ENCODE results near the gene SHISA5. TPM values are rescaled to one million over a fixed set of nuclear protein-coding genes. Genes with fewer than 3 reads are reported as not detected.

SHISA5 gene
- total and polyA plus RNA-seq, 2 experiments from 2014 or later, result 146 to 166 TPM

DNA sequence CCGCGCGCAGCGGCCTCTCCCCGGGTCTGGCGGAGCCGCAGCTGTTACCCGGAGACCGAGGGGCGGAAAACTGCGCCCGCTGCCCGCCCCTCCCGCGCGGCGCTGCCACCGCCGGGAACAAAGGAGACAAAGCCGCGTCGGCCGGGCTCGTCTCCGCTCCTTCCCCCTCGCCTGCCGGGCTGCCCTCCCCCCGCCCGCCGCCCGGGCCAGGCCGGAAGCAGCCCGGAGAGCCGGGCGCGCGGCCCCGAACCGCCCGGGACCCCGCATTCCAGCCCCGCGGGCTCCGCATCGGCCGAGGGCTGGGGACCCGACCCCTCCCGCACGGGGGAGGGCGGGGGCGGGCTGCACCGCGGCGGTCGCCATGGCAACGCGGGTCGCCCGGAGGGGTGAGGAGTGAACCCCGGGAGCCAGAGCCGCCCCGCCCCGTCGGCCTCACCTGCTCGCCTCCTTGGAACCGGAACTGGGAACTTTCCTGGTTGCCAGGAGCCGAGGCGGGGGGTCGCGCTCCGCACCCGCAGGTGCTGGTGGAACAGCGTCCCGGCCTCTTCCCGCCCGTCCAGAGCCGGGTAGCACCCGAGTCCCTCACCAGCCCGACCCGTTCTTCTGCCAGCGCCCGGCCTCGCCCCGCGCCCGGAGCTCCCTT lies 74.5 kb downstream of the SHISA5 start:
- peaks cover 53% of the 10 kb centered on the region for H3K79me2 ChIP-seq (replicated peaks; ENCODE audit: insufficient read depth)
- H3K27ac ChIP-seq (ENCODE audit: low read depth), result peak overlapping the region; percentile 99
- Mint-ChIP-seq H3K36me3 (ENCODE audit: low read depth) (peaks cover 52% of the 10 kb centered on the region), H3K4me1 (peaks cover 61% of the 10 kb centered on the region), H3K4me3 (peak overlapping the region; percentile 88), H3K9me3 (peaks cover 3% of the 10 kb centered on the region; the same call in 1 of the 3 replicates), H3K27me3 (ENCODE audit: insufficient read depth, low read depth, poor library complexity) (peaks cover 14% of the 10 kb centered on the region), H3K27ac (peak overlapping the region; percentile 97)
- DNase-seq (ENCODE audit: low spot score) (peak; percentile 83), ATAC-seq (peak; percentile 39)
- peak overlapping the region; percentile 86 for H3K4me2 ChIP-seq
- peaks cover 10% of the 10 kb centered on the region for H3K36me3 ChIP-seq (ENCODE audit: insufficient read depth)
- no peak overlapping the region for H2AFZ ChIP-seq
- H3K9me2 ChIP-seq (ENCODE audit: insufficient read depth), result no peaks in the 10 kb centered on the region
- peaks cover 33% of the 10 kb centered on the region for H3F3A ChIP-seq (replicated peaks; ENCODE audit: low read depth)
- H3K27me3 ChIP-seq (ENCODE audit: insufficient read depth), result no peaks in the 10 kb centered on the region
- H4K20me1 ChIP-seq (replicated peaks; ENCODE audit: insufficient read depth), result peaks cover 17% of the 10 kb centered on the region
- H3K4me3 ChIP-seq, result peak overlapping the region; percentile 84
- no peak; the same call in 1 of the 2 replicates for TF ChIP-seq POLR2AphosphoS5 (IDR thresholded peaks at IDR 0.05; ENCODE audit: low read depth)
- TF ChIP-seq, protein P1, sequence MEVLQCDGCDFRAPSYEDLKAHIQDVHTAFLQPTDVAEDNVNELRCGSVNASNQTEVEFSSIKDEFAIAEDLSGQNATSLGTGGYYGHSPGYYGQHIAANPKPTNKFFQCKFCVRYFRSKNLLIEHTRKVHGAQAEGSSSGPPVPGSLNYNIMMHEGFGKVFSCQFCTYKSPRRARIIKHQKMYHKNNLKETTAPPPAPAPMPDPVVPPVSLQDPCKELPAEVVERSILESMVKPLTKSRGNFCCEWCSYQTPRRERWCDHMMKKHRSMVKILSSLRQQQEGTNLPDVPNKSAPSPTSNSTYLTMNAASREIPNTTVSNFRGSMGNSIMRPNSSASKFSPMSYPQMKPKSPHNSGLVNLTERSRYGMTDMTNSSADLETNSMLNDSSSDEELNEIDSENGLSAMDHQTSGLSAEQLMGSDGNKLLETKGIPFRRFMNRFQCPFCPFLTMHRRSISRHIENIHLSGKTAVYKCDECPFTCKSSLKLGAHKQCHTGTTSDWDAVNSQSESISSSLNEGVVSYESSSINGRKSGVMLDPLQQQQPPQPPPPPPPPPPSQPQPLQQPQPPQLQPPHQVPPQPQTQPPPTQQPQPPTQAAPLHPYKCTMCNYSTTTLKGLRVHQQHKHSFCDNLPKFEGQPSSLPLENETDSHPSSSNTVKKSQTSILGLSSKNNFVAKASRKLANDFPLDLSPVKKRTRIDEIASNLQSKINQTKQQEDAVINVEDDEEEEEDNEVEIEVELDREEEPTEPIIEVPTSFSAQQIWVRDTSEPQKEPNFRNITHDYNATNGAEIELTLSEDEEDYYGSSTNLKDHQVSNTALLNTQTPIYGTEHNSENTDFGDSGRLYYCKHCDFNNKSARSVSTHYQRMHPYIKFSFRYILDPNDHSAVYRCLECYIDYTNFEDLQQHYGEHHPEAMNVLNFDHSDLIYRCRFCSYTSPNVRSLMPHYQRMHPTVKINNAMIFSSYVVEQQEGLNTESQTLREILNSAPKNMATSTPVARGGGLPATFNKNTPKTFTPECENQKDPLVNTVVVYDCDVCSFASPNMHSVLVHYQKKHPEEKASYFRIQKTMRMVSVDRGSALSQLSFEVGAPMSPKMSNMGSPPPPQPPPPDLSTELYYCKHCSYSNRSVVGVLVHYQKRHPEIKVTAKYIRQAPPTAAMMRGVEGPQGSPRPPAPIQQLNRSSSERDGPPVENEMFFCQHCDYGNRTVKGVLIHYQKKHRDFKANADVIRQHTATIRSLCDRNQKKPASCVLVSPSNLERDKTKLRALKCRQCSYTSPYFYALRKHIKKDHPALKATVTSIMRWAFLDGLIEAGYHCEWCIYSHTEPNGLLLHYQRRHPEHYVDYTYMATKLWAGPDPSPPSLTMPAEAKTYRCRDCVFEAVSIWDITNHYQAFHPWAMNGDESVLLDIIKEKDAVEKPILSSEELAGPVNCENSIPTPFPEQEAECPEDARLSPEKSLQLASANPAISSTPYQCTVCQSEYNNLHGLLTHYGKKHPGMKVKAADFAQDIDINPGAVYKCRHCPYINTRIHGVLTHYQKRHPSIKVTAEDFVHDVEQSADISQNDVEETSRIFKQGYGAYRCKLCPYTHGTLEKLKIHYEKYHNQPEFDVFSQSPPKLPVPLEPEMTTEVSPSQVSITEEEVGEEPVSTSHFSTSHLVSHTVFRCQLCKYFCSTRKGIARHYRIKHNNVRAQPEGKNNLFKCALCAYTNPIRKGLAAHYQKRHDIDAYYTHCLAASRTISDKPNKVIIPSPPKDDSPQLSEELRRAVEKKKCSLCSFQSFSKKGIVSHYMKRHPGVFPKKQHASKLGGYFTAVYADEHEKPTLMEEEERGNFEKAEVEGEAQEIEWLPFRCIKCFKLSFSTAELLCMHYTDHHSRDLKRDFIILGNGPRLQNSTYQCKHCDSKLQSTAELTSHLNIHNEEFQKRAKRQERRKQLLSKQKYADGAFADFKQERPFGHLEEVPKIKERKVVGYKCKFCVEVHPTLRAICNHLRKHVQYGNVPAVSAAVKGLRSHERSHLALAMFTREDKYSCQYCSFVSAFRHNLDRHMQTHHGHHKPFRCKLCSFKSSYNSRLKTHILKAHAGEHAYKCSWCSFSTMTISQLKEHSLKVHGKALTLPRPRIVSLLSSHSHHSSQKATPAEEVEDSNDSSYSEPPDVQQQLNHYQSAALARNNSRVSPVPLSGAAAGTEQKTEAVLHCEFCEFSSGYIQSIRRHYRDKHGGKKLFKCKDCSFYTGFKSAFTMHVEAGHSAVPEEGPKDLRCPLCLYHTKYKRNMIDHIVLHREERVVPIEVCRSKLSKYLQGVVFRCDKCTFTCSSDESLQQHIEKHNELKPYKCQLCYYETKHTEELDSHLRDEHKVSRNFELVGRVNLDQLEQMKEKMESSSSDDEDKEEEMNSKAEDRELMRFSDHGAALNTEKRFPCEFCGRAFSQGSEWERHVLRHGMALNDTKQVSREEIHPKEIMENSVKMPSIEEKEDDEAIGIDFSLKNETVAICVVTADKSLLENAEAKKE (CRISPR knock-in tag; IDR thresholded peaks at IDR 0.05), result no peak
- no peak for TF ChIP-seq NANOG (IDR thresholded peaks at IDR 0.05; ENCODE audit: borderline replicate concordance)
- TF ChIP-seq EZH2phosphoT487 (IDR thresholded peaks at IDR 0.05; ENCODE audit: unreplicated experiment), result no peak
- TF ChIP-seq, protein P2, sequence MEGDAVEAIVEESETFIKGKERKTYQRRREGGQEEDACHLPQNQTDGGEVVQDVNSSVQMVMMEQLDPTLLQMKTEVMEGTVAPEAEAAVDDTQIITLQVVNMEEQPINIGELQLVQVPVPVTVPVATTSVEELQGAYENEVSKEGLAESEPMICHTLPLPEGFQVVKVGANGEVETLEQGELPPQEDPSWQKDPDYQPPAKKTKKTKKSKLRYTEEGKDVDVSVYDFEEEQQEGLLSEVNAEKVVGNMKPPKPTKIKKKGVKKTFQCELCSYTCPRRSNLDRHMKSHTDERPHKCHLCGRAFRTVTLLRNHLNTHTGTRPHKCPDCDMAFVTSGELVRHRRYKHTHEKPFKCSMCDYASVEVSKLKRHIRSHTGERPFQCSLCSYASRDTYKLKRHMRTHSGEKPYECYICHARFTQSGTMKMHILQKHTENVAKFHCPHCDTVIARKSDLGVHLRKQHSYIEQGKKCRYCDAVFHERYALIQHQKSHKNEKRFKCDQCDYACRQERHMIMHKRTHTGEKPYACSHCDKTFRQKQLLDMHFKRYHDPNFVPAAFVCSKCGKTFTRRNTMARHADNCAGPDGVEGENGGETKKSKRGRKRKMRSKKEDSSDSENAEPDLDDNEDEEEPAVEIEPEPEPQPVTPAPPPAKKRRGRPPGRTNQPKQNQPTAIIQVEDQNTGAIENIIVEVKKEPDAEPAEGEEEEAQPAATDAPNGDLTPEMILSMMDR (conservative IDR thresholded peaks at IDR 0.05; ENCODE audit: low read depth in 2 of 2), result no peak
- no peak for TF ChIP-seq STAT1 (IDR thresholded peaks at IDR 0.05; ENCODE audit: unreplicated experiment)
- TF ChIP-seq ZNF331 (CRISPR knock-in tag; IDR thresholded peaks at IDR 0.05; ENCODE audit: low read depth), result no peak
- TF ChIP-seq EZH2 (IDR thresholded peaks at IDR 0.05; ENCODE audit: low read depth, unreplicated experiment), result no peak
- H3K4me1 ChIP-seq (ENCODE audit: insufficient read depth), result peaks cover 35% of the 10 kb centered on the region

Measured in GM23338 (cell line).